PC-9 (cell line): ENCODE results near the gene MVB12B.

Experiments used
- EZH2 ChIP-seq: fragments of 200-600 bp; sonication (generic); IDR thresholded peaks from 2 replicates; pipeline ENCODE4 v1.8.0; 2017; ENCODE audit warnings: antibody characterized with exemption, low read depth
- TF ChIP-seq, protein P1 (sequence below): fragments of 200-600 bp; sonication (generic); conservative IDR thresholded peaks from 2 replicates; pipeline ENCODE4 v1.6.1; 2017; ENCODE audit warnings: mixed run types, antibody characterized with exemption, mild to moderate bottlenecking, moderate library complexity

DNA sequence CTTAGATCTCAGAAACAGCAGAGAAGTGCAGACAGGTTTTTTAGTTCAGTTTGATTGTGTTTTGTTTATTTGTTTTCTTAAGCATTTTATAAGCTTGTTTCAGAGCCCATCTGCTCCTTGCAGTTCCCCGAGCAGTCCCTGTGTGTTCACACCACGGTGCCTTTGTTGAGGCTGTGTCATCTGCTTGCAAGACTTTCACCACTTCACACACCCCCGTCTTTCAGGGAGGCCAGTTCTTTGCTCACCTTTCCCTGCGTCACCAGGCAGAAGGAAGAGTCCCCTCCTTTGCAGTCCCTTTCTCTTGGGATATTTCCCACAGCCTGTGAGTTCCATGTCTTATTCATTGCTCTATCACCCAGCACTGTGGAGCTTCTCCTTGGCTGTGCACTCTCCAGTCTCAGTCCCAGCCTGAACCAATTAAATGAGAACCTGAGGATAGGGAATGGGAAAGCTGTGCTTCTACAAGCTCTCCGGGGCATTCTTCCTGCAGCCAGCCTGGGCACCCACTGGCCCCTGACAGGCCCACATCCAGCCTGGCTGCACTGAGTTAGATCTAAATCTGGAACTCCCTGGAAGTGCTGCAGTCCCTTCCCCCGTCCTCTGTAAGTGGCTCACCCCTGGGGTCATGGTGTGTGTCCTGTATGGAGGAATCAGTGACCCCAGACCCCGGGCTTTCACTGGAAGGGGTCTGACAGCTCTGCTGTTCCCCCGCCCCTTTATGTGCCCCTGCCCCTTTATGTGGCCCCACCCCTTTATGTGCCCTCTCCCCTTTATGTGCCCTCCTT is 5.5 kb downstream of the MVB12B start:
- TF ChIP-seq, protein P1, sequence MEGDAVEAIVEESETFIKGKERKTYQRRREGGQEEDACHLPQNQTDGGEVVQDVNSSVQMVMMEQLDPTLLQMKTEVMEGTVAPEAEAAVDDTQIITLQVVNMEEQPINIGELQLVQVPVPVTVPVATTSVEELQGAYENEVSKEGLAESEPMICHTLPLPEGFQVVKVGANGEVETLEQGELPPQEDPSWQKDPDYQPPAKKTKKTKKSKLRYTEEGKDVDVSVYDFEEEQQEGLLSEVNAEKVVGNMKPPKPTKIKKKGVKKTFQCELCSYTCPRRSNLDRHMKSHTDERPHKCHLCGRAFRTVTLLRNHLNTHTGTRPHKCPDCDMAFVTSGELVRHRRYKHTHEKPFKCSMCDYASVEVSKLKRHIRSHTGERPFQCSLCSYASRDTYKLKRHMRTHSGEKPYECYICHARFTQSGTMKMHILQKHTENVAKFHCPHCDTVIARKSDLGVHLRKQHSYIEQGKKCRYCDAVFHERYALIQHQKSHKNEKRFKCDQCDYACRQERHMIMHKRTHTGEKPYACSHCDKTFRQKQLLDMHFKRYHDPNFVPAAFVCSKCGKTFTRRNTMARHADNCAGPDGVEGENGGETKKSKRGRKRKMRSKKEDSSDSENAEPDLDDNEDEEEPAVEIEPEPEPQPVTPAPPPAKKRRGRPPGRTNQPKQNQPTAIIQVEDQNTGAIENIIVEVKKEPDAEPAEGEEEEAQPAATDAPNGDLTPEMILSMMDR = no peak
- TF ChIP-seq EZH2 = no peak
